Trophoblast cell (in vitro differentiated cells and primary cell): ENCODE results near the gene ZNF263.
A peak's percentile ranks its signal among the peaks of the same experiment; 100 is the strongest.

Experiments used
- DNase-seq, 2 donors: peaks; one replicate each; pipeline ENCODE4 v3.0.0-alpha.2; 2016
- H2AFZ ChIP-seq: 2 replicates; pipeline ENCODE4 v1.6.1; 2013; ENCODE audit warnings: low read length, moderate library complexity, mild to moderate bottlenecking; ENCODE audit not compliant: insufficient read depth, poor library complexity
- H2AK5ac ChIP-seq: 2 replicates; pipeline ENCODE4 v1.6.1; 2013; ENCODE audit warnings: mild to moderate bottlenecking, low read length
- H2BK120ac ChIP-seq: 2 replicates; pipeline ENCODE4 v1.6.1; 2013; ENCODE audit warnings: low read length, mild to moderate bottlenecking, moderate library complexity; ENCODE audit not compliant: insufficient read depth, poor library complexity
- H2BK12ac ChIP-seq: 2 replicates; pipeline ENCODE4 v1.6.1; 2013; ENCODE audit warnings: mild to moderate bottlenecking, low read length, moderate library complexity
- H2BK5ac ChIP-seq: 2 replicates; pipeline ENCODE4 v1.6.1; 2013; ENCODE audit warnings: low read length, low read depth, moderate library complexity, mild to moderate bottlenecking; ENCODE audit not compliant: poor library complexity
- H3K14ac ChIP-seq: 2 replicates; pipeline ENCODE4 v1.6.1; 2013; ENCODE audit warnings: mild to moderate bottlenecking, low read length
- H3K18ac ChIP-seq: 2 replicates; pipeline ENCODE4 v1.6.1; 2013; ENCODE audit warnings: mild to moderate bottlenecking, low read length
- H3K23ac ChIP-seq: 2 replicates; pipeline ENCODE4 v1.6.1; 2013; ENCODE audit warnings: low read length
- H3K27ac ChIP-seq: 2 replicates; pipeline ENCODE4 v1.5.1; 2013; ENCODE audit warnings: low read depth, mild to moderate bottlenecking, inconsistent platforms, low read length, moderate library complexity
- H3K27me3 ChIP-seq: 2 replicates; pipeline ENCODE4 v1.6.1; 2013; ENCODE audit warnings: inconsistent platforms, mild to moderate bottlenecking, low read length, moderate library complexity; ENCODE audit not compliant: insufficient read depth
- H3K36me3 ChIP-seq, 2 experiments: 1 replicate in 1 of 2; 2 replicates in 1 of 2; pipeline ENCODE4 v1.6.1; 2013; ENCODE audit warnings: low read length in 2 of 2, mild to moderate bottlenecking in 2 of 2, moderate library complexity in 1 of 2; ENCODE audit not compliant: insufficient read depth in 2 of 2, control insufficient read depth in 1 of 2
- H3K4ac ChIP-seq: 2 replicates; pipeline ENCODE4 v1.6.1; 2013; ENCODE audit warnings: low read depth, mild to moderate bottlenecking, low read length, moderate library complexity
- H3K4me1 ChIP-seq, 2 experiments: 1 replicate in 1 of 2; 2 replicates in 1 of 2; pipeline ENCODE4 v1.6.1; 2013; ENCODE audit warnings: low read length in 2 of 2, mild to moderate bottlenecking in 2 of 2, moderate library complexity in 1 of 2; ENCODE audit not compliant: insufficient read depth in 2 of 2, control insufficient read depth in 1 of 2
- H3K4me2 ChIP-seq: 2 replicates; pipeline ENCODE4 v1.6.1; 2013; ENCODE audit warnings: inconsistent platforms, mild to moderate bottlenecking, low read length, moderate library complexity
- H3K4me3 ChIP-seq: 2 replicates; pipeline ENCODE4 v1.5.1; 2013; ENCODE audit warnings: mild to moderate bottlenecking, low read depth, low read length, inconsistent platforms
- H3K79me1 ChIP-seq: one replicate; pipeline ENCODE4 v1.6.1; 2013; ENCODE audit warnings: low read length
- H3K79me2 ChIP-seq: 2 replicates; pipeline ENCODE4 v1.6.1; 2013; ENCODE audit warnings: low read length, mild to moderate bottlenecking; ENCODE audit not compliant: control insufficient read depth, insufficient read depth, poor library complexity
- H3K9ac ChIP-seq: 2 replicates; pipeline ENCODE4 v1.6.1; 2013; ENCODE audit warnings: mild to moderate bottlenecking, low read length
- H3K9me3 ChIP-seq: 2 replicates; pipeline ENCODE4 v1.6.1; 2013; ENCODE audit warnings: low read depth, mild to moderate bottlenecking, control low read depth, inconsistent platforms, low read length; ENCODE audit not compliant: insufficient read depth
- H4K12ac ChIP-seq: 2 replicates; pipeline ENCODE4 v1.6.1; 2013; ENCODE audit warnings: low read depth, mild to moderate bottlenecking, low read length, moderate library complexity
- H4K8ac ChIP-seq: 2 replicates; pipeline ENCODE4 v1.6.1; 2013; ENCODE audit warnings: low read depth, mild to moderate bottlenecking, low read length, moderate library complexity
- H4K91ac ChIP-seq: one replicate; pipeline ENCODE4 v1.6.1; 2013; ENCODE audit warnings: low read depth, mild to moderate bottlenecking, low read length, moderate library complexity
- WGBS: extraction: QIAGEN DNeasy Blood & Tissue Kit; methylation state at CpG from one replicate; pipeline ENCODE4 v1.1.7; 2013; ENCODE audit warnings: missing lambda C conversion rate; ENCODE audit not compliant: insufficient read length, insufficient coverage; ENCODE audit errors: extremely low coverage; 5-methylcytosine and 5-hydroxymethylcytosine counted together

Gene ZNF263

GRCh38 chr16:3246876-3247275 lies 36.4 kb upstream of the ZNF263 start:
- H3K9me3 ChIP-seq, result peaks cover 48% of the 10 kb centered on the region
- H3K4ac ChIP-seq, result no peak overlapping the region
- H2BK5ac ChIP-seq, result no peak overlapping the region
- no peaks in the 10 kb centered on the region for H3K79me1 ChIP-seq
- H3K4me1 ChIP-seq, result no peaks in the 10 kb centered on the region
- no peak overlapping the region for H4K91ac ChIP-seq
- no peak overlapping the region for H3K9ac ChIP-seq
- H2AFZ ChIP-seq, result no peak overlapping the region
- H3K18ac ChIP-seq, result no peak overlapping the region
- H3K27ac ChIP-seq, result no peak overlapping the region
- H2BK120ac ChIP-seq, result no peak overlapping the region
- no peaks in the 10 kb centered on the region for H3K36me3 ChIP-seq
- no peak overlapping the region for H3K14ac ChIP-seq
- no peak overlapping the region for H2AK5ac ChIP-seq
- no peak overlapping the region for H4K12ac ChIP-seq
- H3K4me2 ChIP-seq, result no peak overlapping the region
- peak overlapping the region; percentile 20 for H3K4me3 ChIP-seq
- no peaks in the 10 kb centered on the region for H3K27me3 ChIP-seq
- DNase-seq, result no peak
- H3K79me2 ChIP-seq, result no peaks in the 10 kb centered on the region
- H2BK12ac ChIP-seq, result no peak overlapping the region
- WGBS, result no CpG with 5 or more reads among the region's 10 CpGs
- no peak overlapping the region for H4K8ac ChIP-seq
- H3K23ac ChIP-seq, result no peak overlapping the region

- no peak overlapping the region for H2BK5ac ChIP-seq
- no peak overlapping the region for H3K23ac ChIP-seq
- DNase-seq, result no peak
- no peaks in the 10 kb centered on the region for H3K36me3 ChIP-seq
- no peaks in the 10 kb centered on the region for H3K79me2 ChIP-seq
- no peak overlapping the region for H3K9ac ChIP-seq
- no peak overlapping the region for H3K18ac ChIP-seq
- no peak overlapping the region for H2BK120ac ChIP-seq
- no peak overlapping the region for H3K4ac ChIP-seq
- no peak overlapping the region for H2AFZ ChIP-seq
- no peak overlapping the region for H3K4me3 ChIP-seq
- no peak overlapping the region for H2AK5ac ChIP-seq
- H3K79me1 ChIP-seq, result no peaks in the 10 kb centered on the region
- no peak overlapping the region for H3K14ac ChIP-seq
- no peaks in the 10 kb centered on the region for H3K27me3 ChIP-seq
- no peak overlapping the region for H4K12ac ChIP-seq
- H4K91ac ChIP-seq, result no peak overlapping the region
- peaks cover 47% of the 10 kb centered on the region for H3K9me3 ChIP-seq
- no peak overlapping the region for H3K27ac ChIP-seq
- no peak overlapping the region for H2BK12ac ChIP-seq
- H3K4me1 ChIP-seq, result no peaks in the 10 kb centered on the region
- H3K4me2 ChIP-seq, result no peak overlapping the region
- H4K8ac ChIP-seq, result no peak overlapping the region
- WGBS, result no CpG with 5 or more reads among the region's 5 CpGs
These were observed 34.7 kb upstream of the ZNF263 start for GRCh38 chr16:3248596-3248995.

GRCh38 chr16:3249020-3249419 lies 34.3 kb upstream of the ZNF263 start:
- Histone ChIP-seq H3K27me3 (no peaks in the 10 kb centered on the region), H2AK5ac (no peak overlapping the region), H3K23ac (no peak overlapping the region), H2BK120ac (no peak overlapping the region), H3K18ac (no peak overlapping the region), H2BK5ac (no peak overlapping the region), H3K79me1 (no peaks in the 10 kb centered on the region), H3K4me2 (no peak overlapping the region), H3K27ac (no peak overlapping the region), H4K12ac (no peak overlapping the region), H3K9ac (no peak overlapping the region), H3K4me1 (no peaks in the 10 kb centered on the region), H3K4me3 (no peak overlapping the region), H4K91ac (no peak overlapping the region), H4K8ac (no peak overlapping the region), H2AFZ (no peak overlapping the region), H3K79me2 (no peaks in the 10 kb centered on the region), H3K36me3 (no peaks in the 10 kb centered on the region), H3K14ac (no peak overlapping the region), H3K4ac (no peak overlapping the region), H3K9me3 (peaks cover 47% of the 10 kb centered on the region), H2BK12ac (no peak overlapping the region)
- no peak for DNase-seq
- WGBS, result no CpG with 5 or more reads among the region's 1 CpG

GRCh38 chr16:3249451-3249850 lies 33.8 kb upstream of the ZNF263 start:
- Histone ChIP-seq H3K23ac (no peak overlapping the region), H3K79me1 (no peaks in the 10 kb centered on the region), H2BK12ac (no peak overlapping the region), H3K4me3 (no peak overlapping the region), H3K18ac (no peak overlapping the region), H4K12ac (no peak overlapping the region), H3K9ac (no peak overlapping the region), H3K4me2 (no peak overlapping the region), H2BK120ac (no peak overlapping the region), H3K9me3 (peaks cover 48% of the 10 kb centered on the region), H2BK5ac (no peak overlapping the region), H3K36me3 (no peaks in the 10 kb centered on the region), H4K91ac (no peak overlapping the region), H2AK5ac (no peak overlapping the region), H3K27ac (no peak overlapping the region), H3K14ac (no peak overlapping the region), H3K4ac (no peak overlapping the region), H4K8ac (no peak overlapping the region), H3K79me2 (no peaks in the 10 kb centered on the region), H3K27me3 (no peaks in the 10 kb centered on the region), H3K4me1 (no peaks in the 10 kb centered on the region), H2AFZ (no peak overlapping the region)
- WGBS, result no CpG with 5 or more reads among the region's 14 CpGs
- DNase-seq, result no peak
